ENCODE results near the gene VSIR.

- TF ChIP-seq CTCF (IDR thresholded peaks at IDR 0.05; ENCODE audit: insufficient read depth, low read length) (no peak), REST (IDR thresholded peaks at IDR 0.05; ENCODE audit: insufficient replicate concordance, low read depth) (no peak), POLR2AphosphoS5 (IDR thresholded peaks at IDR 0.05; ENCODE audit: low read depth) (no peak), GABPA (IDR thresholded peaks at IDR 0.05; ENCODE audit: low read depth) (no peak)
Measured at GRCh38 chr10:71802715-71803488, 29.6 kb upstream of the VSIR start.

Measured in HL-60 (cell line).